ENCODE results near the gene TNIP1.

TNIP1 gene

GRCh38 chr5:151001436-151001835 lies 79.4 kb downstream of the TNIP1 start:
- no peak for DNase-seq (ENCODE audit: low read depth)

- DNase-seq (ENCODE audit: low read depth), result no peak
Measured at GRCh38 chr5:150999704-151000442, 81.0 kb downstream of the TNIP1 start.

- no peak for DNase-seq (ENCODE audit: low read depth)
Measured at GRCh38 chr5:150993826-150994412, 86.9 kb downstream of the TNIP1 start.

- DNase-seq (ENCODE audit: low read depth), result no peak
Measured at GRCh38 chr5:150993422-150993821, 87.4 kb downstream of the TNIP1 start.

DNA sequence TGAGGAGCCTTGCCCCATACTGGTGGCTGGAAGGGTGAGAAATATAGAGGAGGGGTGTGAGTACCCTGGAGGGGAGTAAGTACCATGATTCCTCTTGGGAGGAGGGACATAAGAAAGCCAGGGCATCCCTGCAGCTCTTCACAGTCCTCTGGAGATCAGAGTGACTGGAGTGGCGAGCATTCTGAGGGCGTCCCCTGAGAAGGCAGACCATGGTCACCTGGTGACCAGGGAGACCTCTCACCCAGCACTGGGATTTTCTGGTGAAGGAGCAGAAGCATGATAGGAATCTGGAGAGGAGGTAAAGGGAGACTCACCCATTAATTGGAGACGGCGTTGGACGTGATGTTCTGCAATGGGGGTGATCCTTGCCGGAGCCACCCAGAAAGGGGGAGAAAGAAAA lies 88.1 kb downstream of the TNIP1 start:
- DNase-seq (ENCODE audit: low read depth), result no peak

GRCh38 chr5:150989695-150990094 lies 91.1 kb downstream of the TNIP1 start:
- DNase-seq (ENCODE audit: low read depth), result no peak

GRCh38 chr5:150987746-150988145 lies 93.1 kb downstream of the TNIP1 start:
- DNase-seq (ENCODE audit: low read depth), result no peak

Measured in stimulated activated CD8-positive, alpha-beta memory T cell treated with anti-CD3 and anti-CD28 coated beads, Interleukin-12 subunit alpha, Interleukin-12 subunit beta, amount 100 ng/mL, for 1 hour (primary cell).